ENCODE measurements around the gene SLC16A14.

SLC16A14 gene

GRCh38 chr2:230043461-230043860 is 25.3 kb downstream of the SLC16A14 start:
- in situ Hi-C loops (cut with HindIII; ENCODE audit: low sequenced_read_pairs), result no loop called here
- no peak for DNase-seq (ENCODE audit: low read depth, low spot score)
- TF ChIP-seq CTCF (IDR thresholded peaks at IDR 0.05; ENCODE audit: low read depth, low read length), result no peak
- no peak overlapping the region for H3K4me3 ChIP-seq (ENCODE audit: low read depth, low read length)

- DNase-seq (ENCODE audit: low read depth, low spot score), result no peak
- in situ Hi-C loops (cut with HindIII; ENCODE audit: low sequenced_read_pairs), result no loop called here
- no peak overlapping the region for H3K4me3 ChIP-seq (ENCODE audit: low read depth, low read length)
- no peak for TF ChIP-seq CTCF (IDR thresholded peaks at IDR 0.05; ENCODE audit: low read depth, low read length)
These were observed 25.7 kb downstream of the SLC16A14 start for GRCh38 chr2:230043025-230043424.

GRCh38 chr2:230042195-230042594 is 26.5 kb downstream of the SLC16A14 start:
- in situ Hi-C loops (cut with HindIII; ENCODE audit: low sequenced_read_pairs), result no loop called here
- no peak for TF ChIP-seq CTCF (IDR thresholded peaks at IDR 0.05; ENCODE audit: low read depth, low read length)
- no peak for DNase-seq (ENCODE audit: low read depth, low spot score)
- H3K4me3 ChIP-seq (ENCODE audit: low read depth, low read length), result no peak overlapping the region

- no peak for TF ChIP-seq CTCF (IDR thresholded peaks at IDR 0.05; ENCODE audit: low read depth, low read length)
- H3K4me3 ChIP-seq (ENCODE audit: low read depth, low read length), result no peak overlapping the region
- DNase-seq (ENCODE audit: low read depth, low spot score), result no peak
- in situ Hi-C loops (cut with HindIII; ENCODE audit: low sequenced_read_pairs), result no loop called here
These were observed 45.4 kb downstream of the SLC16A14 start for GRCh38 chr2:230023313-230023712.

GRCh38 chr2:230019742-230020141 is 49.0 kb downstream of the SLC16A14 start:
- in situ Hi-C loops (cut with HindIII; ENCODE audit: low sequenced_read_pairs), result no loop called here
- no peak for TF ChIP-seq CTCF (IDR thresholded peaks at IDR 0.05; ENCODE audit: low read depth, low read length)
- DNase-seq (ENCODE audit: low read depth, low spot score), result no peak
- no peak overlapping the region for H3K4me3 ChIP-seq (ENCODE audit: low read depth, low read length)

GRCh38 chr2:230018153-230018552 is 50.6 kb downstream of the SLC16A14 start:
- TF ChIP-seq CTCF (IDR thresholded peaks at IDR 0.05; ENCODE audit: low read depth, low read length), result no peak
- in situ Hi-C loops (cut with HindIII; ENCODE audit: low sequenced_read_pairs), result no loop called here
- H3K4me3 ChIP-seq (ENCODE audit: low read depth, low read length), result no peak overlapping the region
- DNase-seq (ENCODE audit: low read depth, low spot score), result peak; percentile 37

GRCh38 chr2:230016844-230017243 is 51.9 kb downstream of the SLC16A14 start:
- no peak overlapping the region for H3K4me3 ChIP-seq (ENCODE audit: low read depth, low read length)
- in situ Hi-C loops (cut with HindIII; ENCODE audit: low sequenced_read_pairs), result no loop called here
- DNase-seq (ENCODE audit: low read depth, low spot score), result no peak
- TF ChIP-seq CTCF (IDR thresholded peaks at IDR 0.05; ENCODE audit: low read depth, low read length), result no peak

Measured in astrocyte of the spinal cord (primary cell).